Liver (tissue), 3 donors: ENCODE measurements around the gene NFE2L2.
"Not testable (repeated sequence)": the region's sequence is repeated elsewhere in the genome, so short reads cannot be mapped to it uniquely, and the experiment has no call there.

ENCODE experiments used
- ATF3 ChIP-seq: IDR thresholded peaks from 2 replicates; pipeline ENCODE4 v1.6.1; 2016; ENCODE audit warnings: antibody characterized with exemption
- CTCF ChIP-seq: fragments of 150-350 bp; IDR thresholded peaks from 2 replicates; pipeline ENCODE4 v1.5.1; 2017; ENCODE audit warnings: improper control_type of control experiment, low read depth, low read length; ENCODE audit not compliant: missing input control
- EGR1 ChIP-seq, 2 donors: IDR thresholded peaks; 2 replicates each; pipeline ENCODE4 v1.6.1; 2016 to 2018; ENCODE audit warnings: antibody characterized with exemption in 2 of 2, low read depth in 2 of 2
- FOXA1 ChIP-seq: IDR thresholded peaks from 2 replicates; pipeline ENCODE4 v1.6.1; 2016; ENCODE audit warnings: antibody characterized with exemption
- GABPA ChIP-seq, 2 donors: IDR thresholded peaks in 1 of 2; conservative IDR thresholded peaks in 1 of 2; 2 replicates each; pipeline ENCODE4 v1.6.1; 2016; ENCODE audit warnings: antibody characterized with exemption in 2 of 2, mild to moderate bottlenecking in 1 of 2, moderate library complexity in 1 of 2
- HNF4G ChIP-seq: IDR thresholded peaks from 2 replicates; pipeline ENCODE4 v1.6.1; 2016; ENCODE audit warnings: antibody characterized with exemption
- JUND ChIP-seq, 2 donors: IDR thresholded peaks; 2 replicates each; pipeline ENCODE4 v1.6.1; 2016; ENCODE audit warnings: antibody characterized with exemption in 2 of 2
- RAD21 ChIP-seq, 2 donors: IDR thresholded peaks; 2 replicates each; pipeline ENCODE4 v1.6.1; 2016; ENCODE audit warnings: antibody characterized with exemption in 2 of 2, mild to moderate bottlenecking in 2 of 2
- REST ChIP-seq: IDR thresholded peaks from 2 replicates; pipeline ENCODE4 v1.6.1; 2016; ENCODE audit warnings: antibody characterized with exemption, mild to moderate bottlenecking
- SP1 ChIP-seq: IDR thresholded peaks from 2 replicates; pipeline ENCODE4 v1.6.1; 2018; ENCODE audit warnings: antibody characterized with exemption, mild to moderate bottlenecking
- TAF1 ChIP-seq: conservative IDR thresholded peaks from 2 replicates; pipeline ENCODE4 v1.6.1; 2016; ENCODE audit warnings: antibody characterized with exemption, mild to moderate bottlenecking
- YY1 ChIP-seq: IDR thresholded peaks from 2 replicates; pipeline ENCODE4 v1.6.1; 2016; ENCODE audit warnings: antibody characterized with exemption, mild to moderate bottlenecking
- donor health status: healthy.
- donor health status: healthy.

DNA sequence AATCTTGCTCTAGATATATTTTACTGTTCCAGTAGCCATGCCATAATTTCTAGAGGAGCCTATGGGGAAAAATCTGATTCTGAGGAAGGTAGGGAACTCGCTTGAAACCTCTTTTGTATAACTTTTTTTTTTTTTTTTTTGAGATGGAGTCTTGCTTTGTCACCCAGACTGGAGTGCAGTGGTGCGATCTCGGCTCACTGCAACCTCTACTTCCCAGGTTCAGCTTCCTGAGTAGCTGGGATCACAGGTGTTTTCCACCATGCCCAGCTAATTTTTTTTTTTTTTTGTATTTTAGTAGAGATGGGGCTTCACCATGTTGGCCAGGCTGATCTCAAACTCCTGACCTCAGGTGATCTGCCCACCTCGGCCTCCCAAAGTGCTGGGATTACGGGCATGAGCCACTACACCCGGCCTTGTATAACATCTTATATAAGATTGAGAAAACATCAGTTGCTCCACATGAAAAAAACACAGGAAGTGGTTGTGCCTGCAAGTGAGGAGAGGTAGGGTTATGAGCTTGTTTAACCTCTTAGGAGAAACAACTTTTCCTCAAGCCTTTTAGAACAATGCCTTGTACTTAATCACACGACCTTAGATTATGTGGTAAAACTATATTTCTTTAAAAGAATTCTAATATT, 45.3 kb upstream of the NFE2L2 start:
- not testable (repeated sequence) for TF ChIP-seq CTCF; TAF1; YY1; ATF3; HNF4G; GABPA (IDR thresholded peaks at IDR 0.05 in 1 of 2, conservative IDR thresholded peaks at IDR 0.05 in 1 of 2); EGR1 (IDR thresholded peaks at IDR 0.05; ENCODE audit: low read depth in 2 of 2); REST; RAD21 (IDR thresholded peaks at IDR 0.05); SP1; FOXA1; JUND (IDR thresholded peaks at IDR 0.05)
